SK-N-SH treated with all-trans-retinoic acid at 6 μM for 48 hours (cell line): ENCODE data around the gene METTL26.

Source experiments
- ATAC-seq: fragments of 200-7000 bp; cut with Tn5 transposase; 3 replicates; pipeline ENCODE4 v1.9.1; 2020; ENCODE audit warnings: mild to moderate bottlenecking, moderate library complexity
- ARNTL ChIP-seq: fragments of 450-650 bp; formaldehyde crosslinking; IDR thresholded peaks from 2 replicates; pipeline ENCODE4 v1.5.0; 2020; ENCODE audit warnings: low read depth, mild to moderate bottlenecking, moderate library complexity, borderline replicate concordance
- BACH2 ChIP-seq: fragments of 250-450 bp; sonication (Bioruptor Pico); IDR thresholded peaks from 2 replicates; pipeline ENCODE4 v1.9.0; 2021; ENCODE audit warnings: mild to moderate bottlenecking, borderline replicate concordance
- CREB5 ChIP-seq: fragments of 250-450 bp; sonication (Bioruptor Pico); IDR thresholded peaks from 2 replicates; pipeline ENCODE4 v1.5.1; 2020; ENCODE audit warnings: low read depth, mild to moderate bottlenecking, moderate library complexity
- CSDC2 ChIP-seq: fragments of 250-450 bp; sonication (Bioruptor Pico); IDR thresholded peaks from 2 replicates; pipeline ENCODE4 v1.5.0; 2020; ENCODE audit warnings: mild to moderate bottlenecking, moderate library complexity
- CSRNP3 ChIP-seq: fragments of 250-450 bp; sonication (Bioruptor Pico); IDR thresholded peaks from 2 replicates; pipeline ENCODE4 v1.5.1; 2021; ENCODE audit warnings: mild to moderate bottlenecking, moderate library complexity
- ESRRG ChIP-seq: fragments of 250-450 bp; sonication (Bioruptor Pico); IDR thresholded peaks from 2 replicates; pipeline ENCODE4 v1.6.1; 2021; ENCODE audit warnings: mild to moderate bottlenecking
- GLIS3 ChIP-seq: fragments of 250-450 bp; sonication (Bioruptor Pico); IDR thresholded peaks from 2 replicates; pipeline ENCODE4 v1.5.0; 2020; ENCODE audit warnings: mild to moderate bottlenecking, moderate library complexity
- ISL1 ChIP-seq: fragments of 250-450 bp; sonication (Bioruptor Pico); IDR thresholded peaks from 2 replicates; pipeline ENCODE4 v2.1.2; 2022; ENCODE audit warnings: mild to moderate bottlenecking, moderate library complexity
- POU6F1 ChIP-seq: fragments of 250-450 bp; sonication (Bioruptor Pico); IDR thresholded peaks from 2 replicates; pipeline ENCODE4 v1.8.0; 2021; ENCODE audit warnings: low read depth, mild to moderate bottlenecking, moderate library complexity, borderline replicate concordance
- PPARA ChIP-seq: fragments of 250-450 bp; sonication (Bioruptor Pico); IDR thresholded peaks from 2 replicates; pipeline ENCODE4 v1.5.0; 2020; ENCODE audit warnings: mild to moderate bottlenecking, borderline replicate concordance
- RARB ChIP-seq: fragments of 250-450 bp; sonication (Bioruptor Pico); IDR thresholded peaks from 2 replicates; pipeline ENCODE4 v1.8.0; 2021; ENCODE audit warnings: mild to moderate bottlenecking, moderate library complexity
- SNAI2 ChIP-seq: fragments of 250-450 bp; sonication (Bioruptor Pico); IDR thresholded peaks from 2 replicates; pipeline ENCODE4 v1.5.0; 2020; ENCODE audit warnings: mild to moderate bottlenecking, moderate library complexity
- TCF4 ChIP-seq: fragments of 250-450 bp; sonication (Bioruptor Pico); IDR thresholded peaks from 2 replicates; pipeline ENCODE4 v1.8.0; 2021; ENCODE audit warnings: mild to moderate bottlenecking, moderate library complexity, borderline replicate concordance
- TOX ChIP-seq: fragments of 250-450 bp; sonication (Bioruptor Pico); IDR thresholded peaks from 2 replicates; pipeline ENCODE4 v1.8.0; 2021; ENCODE audit warnings: mild to moderate bottlenecking, moderate library complexity, borderline replicate concordance
- TSHZ2 ChIP-seq: fragments of 250-450 bp; sonication (Bioruptor Pico); IDR thresholded peaks from 2 replicates; pipeline ENCODE4 v1.5.0; 2020; ENCODE audit warnings: mild to moderate bottlenecking, moderate library complexity
- ZC3H10 ChIP-seq: fragments of 250-450 bp; sonication (Bioruptor Pico); IDR thresholded peaks from 2 replicates; pipeline ENCODE4 v1.5.1; 2021; ENCODE audit warnings: mild to moderate bottlenecking, moderate library complexity
- ZFP3 ChIP-seq: fragments of 250-450 bp; sonication (Bioruptor Pico); IDR thresholded peaks from 2 replicates; pipeline ENCODE4 v1.5.0; 2020; ENCODE audit warnings: mild to moderate bottlenecking, moderate library complexity
- ZFP30 ChIP-seq: fragments of 450-650 bp; formaldehyde crosslinking; IDR thresholded peaks from 2 replicates; pipeline ENCODE4 v1.5.0; 2022; ENCODE audit warnings: mild to moderate bottlenecking, moderate library complexity
- ZNF565 ChIP-seq: fragments of 450-650 bp; formaldehyde crosslinking; conservative IDR thresholded peaks from 2 replicates; pipeline ENCODE4 v1.5.0; 2020; ENCODE audit warnings: low read depth, mild to moderate bottlenecking, moderate library complexity
- ZNF70 ChIP-seq: fragments of 450-650 bp; formaldehyde crosslinking; IDR thresholded peaks from 2 replicates; pipeline ENCODE4 v1.5.0; 2020; ENCODE audit warnings: mild to moderate bottlenecking, moderate library complexity
- ZNF8 ChIP-seq: fragments of 450-650 bp; formaldehyde crosslinking; IDR thresholded peaks from 2 replicates; pipeline ENCODE4 v1.5.0; 2020; ENCODE audit warnings: mild to moderate bottlenecking, moderate library complexity

METTL26 gene

GRCh38 chr16:586047-586644 lies 50.0 kb downstream of the METTL26 start:
- no peak for ATAC-seq

GRCh38 chr16:585351-585750 lies 50.8 kb downstream of the METTL26 start:
- TF ChIP-seq ESRRG (CRISPR knock-in tag): no peak
- TF ChIP-seq CREB5 (CRISPR knock-in tag): no peak
- no peak for TF ChIP-seq ZFP3 (CRISPR knock-in tag)
- no peak for TF ChIP-seq TCF4
- TF ChIP-seq ZNF8 (CRISPR knock-in tag): no peak
- no peak for TF ChIP-seq ZFP30 (CRISPR knock-in tag)
- no peak for TF ChIP-seq ARNTL (CRISPR knock-in tag)
- TF ChIP-seq TOX (CRISPR knock-in tag): no peak
- TF ChIP-seq BACH2 (CRISPR knock-in tag): no peak
- TF ChIP-seq ZC3H10 (CRISPR knock-in tag): no peak
- no peak for TF ChIP-seq CSRNP3 (CRISPR knock-in tag)
- TF ChIP-seq GLIS3 (CRISPR knock-in tag): no peak
- no peak for TF ChIP-seq TSHZ2 (CRISPR knock-in tag)
- TF ChIP-seq ISL1: no peak
- no peak for TF ChIP-seq SNAI2 (CRISPR knock-in tag)
- TF ChIP-seq ZNF70 (CRISPR knock-in tag): no peak
- ATAC-seq: no peak; the same call in 2 of the 3 replicates

More at GRCh38 chr16:586047-586644, 50.0 kb downstream of the METTL26 start:
- no peak for TF ChIP-seq PPARA (CRISPR knock-in tag)
- TF ChIP-seq TOX (CRISPR knock-in tag): no peak
- no peak for TF ChIP-seq ISL1
- TF ChIP-seq CSDC2 (CRISPR knock-in tag): no peak
- no peak for TF ChIP-seq POU6F1 (CRISPR knock-in tag)
- no peak for TF ChIP-seq ZNF565 (CRISPR knock-in tag)
- no peak for TF ChIP-seq SNAI2 (CRISPR knock-in tag)
- TF ChIP-seq CREB5 (CRISPR knock-in tag): no peak
- no peak for TF ChIP-seq RARB (CRISPR knock-in tag)
